SU-DHL-6 (cell line): ENCODE data around the gene TMEM169.

Experiments used
- H2AFZ ChIP-seq: fragments of 200-600 bp; sonication (generic); 2 replicates; pipeline ENCODE4 v1.6.1; 2014; ENCODE audit warnings: low read depth, mild to moderate bottlenecking, moderate library complexity, mixed read lengths, antibody characterized with exemption, low read length; ENCODE audit not compliant: severe bottlenecking
- H3F3A ChIP-seq: fragments of 200-600 bp; shearing (Covaris generic); 2 replicates; pipeline ENCODE4 v1.6.0; 2016; ENCODE audit warnings: antibody characterized with exemption, mild to moderate bottlenecking; ENCODE audit not compliant: insufficient read depth
- H3K27ac ChIP-seq: fragments of 200-600 bp; sonication (generic); 2 replicates; pipeline ENCODE4 v1.5.1; 2016; ENCODE audit warnings: low read depth, mild to moderate bottlenecking, low read length, moderate library complexity, mixed read lengths
- H3K27me3 ChIP-seq: fragments of 200-600 bp; sonication (generic), shearing (Covaris generic); 2 replicates; pipeline ENCODE4 v1.6.0; 2014; ENCODE audit warnings: mild to moderate bottlenecking, low read length
- H3K36me3 ChIP-seq: fragments of 200-600 bp; sonication (generic); 2 replicates; pipeline ENCODE4 v1.6.1; 2014; ENCODE audit warnings: mild to moderate bottlenecking, low read length, mixed read lengths
- H3K4me2 ChIP-seq: fragments of 300-600, 200-600 bp; shearing (Covaris generic), sonication (generic); 2 replicates; pipeline ENCODE4 v1.6.0; 2014; ENCODE audit warnings: low read length, low read depth, mild to moderate bottlenecking; ENCODE audit not compliant: poor library complexity, severe bottlenecking
- H3K4me3 ChIP-seq: fragments of 200-600 bp; sonication (generic); 2 replicates; pipeline ENCODE4 v1.5.1; 2014; ENCODE audit warnings: antibody characterized with exemption, low read length, mild to moderate bottlenecking, mixed read lengths; ENCODE audit not compliant: insufficient read depth, poor library complexity, severe bottlenecking
- H3K79me2 ChIP-seq: fragments of 200-600 bp; sonication (generic); 2 replicates; pipeline ENCODE4 v1.6.1; 2014; ENCODE audit warnings: mild to moderate bottlenecking, low read length, moderate library complexity; ENCODE audit not compliant: insufficient read depth
- H3K9ac ChIP-seq: fragments of 200-600 bp; sonication (generic); 2 replicates; pipeline ENCODE4 v1.7.0; 2014; ENCODE audit warnings: mild to moderate bottlenecking, low read length
- H3K9me2 ChIP-seq: fragments of 200-600 bp; sonication (generic); replicated peaks from 2 replicates; pipeline ENCODE4 v1.6.1; 2014; ENCODE audit warnings: low read length; ENCODE audit not compliant: insufficient read depth
- H3K9me3 ChIP-seq: fragments of 200-600 bp; sonication (generic); 2 replicates; pipeline ENCODE4 v1.6.1; 2014; ENCODE audit warnings: low read length, mixed read lengths; ENCODE audit not compliant: insufficient read depth
- H4K20me1 ChIP-seq: fragments of 200-600 bp; sonication (generic); 2 replicates; pipeline ENCODE4 v1.6.1; 2014; ENCODE audit warnings: low read depth, mild to moderate bottlenecking, antibody characterized with exemption, low read length, moderate library complexity, mixed read lengths
- EZH2phosphoT487 ChIP-seq: fragments of 200-600 bp; sonication (generic), shearing (Covaris generic); conservative IDR thresholded peaks from 2 replicates; pipeline ENCODE4 v1.6.1; 2018; ENCODE audit warnings: mild to moderate bottlenecking, antibody characterized with exemption, low read length, moderate library complexity, mixed read lengths
- TF ChIP-seq, protein P1 (sequence below): fragments of 200-600 bp; sonication (generic); IDR thresholded peaks from one replicate; pipeline ENCODE4 v1.5.1; 2017; ENCODE audit warnings: antibody characterized with exemption, mild to moderate bottlenecking, low read length, moderate library complexity; ENCODE audit not compliant: insufficient read depth, poor library complexity, severe bottlenecking

Gene TMEM169

DNA sequence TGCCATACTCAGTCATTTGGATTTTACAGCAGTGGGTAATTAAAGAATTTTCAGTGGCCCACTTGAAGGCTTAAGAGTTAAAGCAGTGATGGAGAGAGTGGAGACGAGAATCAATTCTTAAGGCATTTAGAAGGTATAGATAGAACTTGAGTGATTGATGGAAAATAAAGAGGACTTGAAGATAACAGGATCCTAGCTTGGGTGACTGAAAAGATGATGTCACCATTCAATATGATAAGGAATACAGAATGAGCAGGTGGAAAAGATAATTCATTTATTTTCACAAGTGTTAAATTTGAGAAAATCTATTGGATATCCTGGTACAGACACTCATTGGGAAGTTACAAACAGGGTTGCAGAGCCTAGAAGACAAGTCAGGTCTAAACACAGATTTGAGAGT is 62.7 kb downstream of the TMEM169 start:
- Histone ChIP-seq H3K27me3 (no peaks in the 10 kb centered on the region), H3K4me2 (no peak overlapping the region), H3K9me3 (no peaks in the 10 kb centered on the region), H3K9me2 (no peaks in the 10 kb centered on the region), H3F3A (no peaks in the 10 kb centered on the region), H4K20me1 (peaks cover 17% of the 10 kb centered on the region; the same call in 1 of the 2 replicates), H3K79me2 (peaks cover 25% of the 10 kb centered on the region), H3K9ac (no peak overlapping the region), H3K27ac (no peak overlapping the region), H3K36me3 (peaks cover 73% of the 10 kb centered on the region), H3K4me3 (no peak overlapping the region), H2AFZ (no peak overlapping the region)
- TF ChIP-seq, protein P1, sequence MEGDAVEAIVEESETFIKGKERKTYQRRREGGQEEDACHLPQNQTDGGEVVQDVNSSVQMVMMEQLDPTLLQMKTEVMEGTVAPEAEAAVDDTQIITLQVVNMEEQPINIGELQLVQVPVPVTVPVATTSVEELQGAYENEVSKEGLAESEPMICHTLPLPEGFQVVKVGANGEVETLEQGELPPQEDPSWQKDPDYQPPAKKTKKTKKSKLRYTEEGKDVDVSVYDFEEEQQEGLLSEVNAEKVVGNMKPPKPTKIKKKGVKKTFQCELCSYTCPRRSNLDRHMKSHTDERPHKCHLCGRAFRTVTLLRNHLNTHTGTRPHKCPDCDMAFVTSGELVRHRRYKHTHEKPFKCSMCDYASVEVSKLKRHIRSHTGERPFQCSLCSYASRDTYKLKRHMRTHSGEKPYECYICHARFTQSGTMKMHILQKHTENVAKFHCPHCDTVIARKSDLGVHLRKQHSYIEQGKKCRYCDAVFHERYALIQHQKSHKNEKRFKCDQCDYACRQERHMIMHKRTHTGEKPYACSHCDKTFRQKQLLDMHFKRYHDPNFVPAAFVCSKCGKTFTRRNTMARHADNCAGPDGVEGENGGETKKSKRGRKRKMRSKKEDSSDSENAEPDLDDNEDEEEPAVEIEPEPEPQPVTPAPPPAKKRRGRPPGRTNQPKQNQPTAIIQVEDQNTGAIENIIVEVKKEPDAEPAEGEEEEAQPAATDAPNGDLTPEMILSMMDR: no peak
- no peak for TF ChIP-seq EZH2phosphoT487

GRCh38 chr2:216144857-216145256 is 63.1 kb downstream of the TMEM169 start:
- no peak overlapping the region for H3K4me2 ChIP-seq
- H3F3A ChIP-seq: no peaks in the 10 kb centered on the region
- H4K20me1 ChIP-seq: peaks cover 16% of the 10 kb centered on the region; the same call in 1 of the 2 replicates
- H3K9me2 ChIP-seq: no peaks in the 10 kb centered on the region
- H3K27me3 ChIP-seq: no peaks in the 10 kb centered on the region
- no peaks in the 10 kb centered on the region for H3K9me3 ChIP-seq
- no peak overlapping the region for H3K9ac ChIP-seq
- H3K4me3 ChIP-seq: no peak overlapping the region
- no peak overlapping the region for H2AFZ ChIP-seq
- peaks cover 71% of the 10 kb centered on the region for H3K36me3 ChIP-seq
- TF ChIP-seq, protein P1: no peak
- TF ChIP-seq EZH2phosphoT487: no peak
- H3K79me2 ChIP-seq: peaks cover 26% of the 10 kb centered on the region
- no peak overlapping the region for H3K27ac ChIP-seq

GRCh38 chr2:216146573-216146972 is 64.9 kb downstream of the TMEM169 start:
- H3K4me2 ChIP-seq: no peak overlapping the region
- no peak overlapping the region for H3K9ac ChIP-seq
- H3K4me3 ChIP-seq: no peak overlapping the region
- H3K9me2 ChIP-seq: no peaks in the 10 kb centered on the region
- H4K20me1 ChIP-seq: peaks cover 22% of the 10 kb centered on the region; the same call in 1 of the 2 replicates
- no peaks in the 10 kb centered on the region for H3K27me3 ChIP-seq
- H3K79me2 ChIP-seq: peaks cover 28% of the 10 kb centered on the region
- H3F3A ChIP-seq: no peaks in the 10 kb centered on the region
- peaks cover 69% of the 10 kb centered on the region for H3K36me3 ChIP-seq
- H2AFZ ChIP-seq: no peak overlapping the region
- H3K9me3 ChIP-seq: no peaks in the 10 kb centered on the region
- TF ChIP-seq EZH2phosphoT487: no peak
- TF ChIP-seq, protein P1: no peak
- no peak overlapping the region for H3K27ac ChIP-seq
